ENCODE measurements around the gene SCAPER. TPM values are rescaled to one million over a fixed set of nuclear protein-coding genes. Genes with fewer than 3 reads are reported as not detected.

The SCAPER gene
- total RNA-seq, 1 experiment from 2014 or later: 7.4 TPM

GRCh38 chr15:76321171-76321570, 584.0 kb downstream of the SCAPER start:
- H2BK20ac ChIP-seq (ENCODE audit: low read depth, low read length, poor library complexity, severe bottlenecking): no peak overlapping the region
- no peak overlapping the region for H4K8ac ChIP-seq (replicated peaks; ENCODE audit: insufficient read length, low read depth, low read length)
- H2AFZ ChIP-seq (ENCODE audit: low read length): no peak overlapping the region
- no peaks in the 10 kb centered on the region for H3K79me1 ChIP-seq (ENCODE audit: insufficient read depth, low read depth, low read length, poor library complexity, severe bottlenecking)
- no peak overlapping the region for H2AK5ac ChIP-seq (ENCODE audit: insufficient read length, low read length)
- H2BK15ac ChIP-seq (ENCODE audit: low read depth, low read length): no peak overlapping the region
- H3K23ac ChIP-seq (ENCODE audit: insufficient read length, low read depth, low read length): no peak overlapping the region
- no peak overlapping the region for H3K18ac ChIP-seq (ENCODE audit: insufficient read length, low read depth, low read length)
- no peak overlapping the region for H2BK12ac ChIP-seq (ENCODE audit: insufficient read length, low read depth, low read length)
- no peak overlapping the region for H2BK5ac ChIP-seq (ENCODE audit: insufficient read length, low read length)
- H4K5ac ChIP-seq (ENCODE audit: insufficient read length, low read depth, low read length): no peak overlapping the region
- Mint-ChIP-seq H3K27ac (no peak overlapping the region), H3K9me3 (no peaks in the 10 kb centered on the region), H3K27me3 (ENCODE audit: low read depth) (peaks cover 30% of the 10 kb centered on the region), H3K36me3 (ENCODE audit: insufficient read depth in 1 of 3, low read depth in 3 of 3) (no peaks in the 10 kb centered on the region), H3K4me1 (peaks cover 0 to 3% of the 10 kb centered on the region in 2 experiments; a peak in 1 of 4 replicates), H3K4me3 (no peak overlapping the region)
- H2BK120ac ChIP-seq (ENCODE audit: low read depth, low read length, poor library complexity, severe bottlenecking): no peak overlapping the region
- no peak overlapping the region for H3K56ac ChIP-seq (ENCODE audit: insufficient read length, low read depth, low read length)
- H3K79me2 ChIP-seq (ENCODE audit: insufficient read depth, low read length): no peaks in the 10 kb centered on the region
- no peak overlapping the region for H3T11ph ChIP-seq (ENCODE audit: low read length)
- H3K4me1 ChIP-seq (ENCODE audit: insufficient read depth, low read length): no peaks in the 10 kb centered on the region
- H3K9me3 ChIP-seq (ENCODE audit: control insufficient read depth, low read depth, low read length): no peaks in the 10 kb centered on the region
- H3K4me2 ChIP-seq (ENCODE audit: insufficient read depth, insufficient read length, low read length): no peak overlapping the region
- WGBS (ENCODE audit: extremely low coverage, insufficient read length, low lambda C conversion rate): no CpG with 5 or more reads among the region's 10 CpGs
- H3K23me2 ChIP-seq (ENCODE audit: insufficient read length, low read depth, low read length, poor library complexity, severe bottlenecking): no peaks in the 10 kb centered on the region
- no peaks in the 10 kb centered on the region for H3K27me3 ChIP-seq (ENCODE audit: insufficient read depth, low read length)
- no peak overlapping the region for H4K91ac ChIP-seq (ENCODE audit: insufficient read length, low read depth, low read length)
- no peak overlapping the region for H3K4ac ChIP-seq (ENCODE audit: low read depth, low read length)
- no peak overlapping the region for H3K27ac ChIP-seq (ENCODE audit: insufficient read length, low read depth, low read length)
- H3K9ac ChIP-seq (ENCODE audit: extremely low read depth, insufficient read length, low read length): no peak overlapping the region
- H3K14ac ChIP-seq (ENCODE audit: insufficient read depth, low read length): no peak overlapping the region
- no peak for TF ChIP-seq CTCF (conservative IDR thresholded peaks at IDR 0.05)
- H4K20me1 ChIP-seq (ENCODE audit: control insufficient read depth, insufficient read depth, insufficient read length): no peaks in the 10 kb centered on the region
- no peak for DNase-seq

All from H9 (cell line).